GM18873 (cell line): ENCODE data around the gene DCTN3.
"Not testable (repeated sequence)": the region's sequence is repeated elsewhere in the genome, so short reads cannot be mapped to it uniquely, and the experiment has no call there.

ENCODE experiments used
- ATAC-seq: cut with Tn5 transposase; IDR thresholded peaks from one replicate; pipeline ENCODE4 v1.9.1; 2021; ENCODE audit warnings: mild to moderate bottlenecking, moderate library complexity, moderate number of reproducible peaks; ENCODE audit not compliant: unreplicated experiment, low FRiP score

The DCTN3 gene

DNA sequence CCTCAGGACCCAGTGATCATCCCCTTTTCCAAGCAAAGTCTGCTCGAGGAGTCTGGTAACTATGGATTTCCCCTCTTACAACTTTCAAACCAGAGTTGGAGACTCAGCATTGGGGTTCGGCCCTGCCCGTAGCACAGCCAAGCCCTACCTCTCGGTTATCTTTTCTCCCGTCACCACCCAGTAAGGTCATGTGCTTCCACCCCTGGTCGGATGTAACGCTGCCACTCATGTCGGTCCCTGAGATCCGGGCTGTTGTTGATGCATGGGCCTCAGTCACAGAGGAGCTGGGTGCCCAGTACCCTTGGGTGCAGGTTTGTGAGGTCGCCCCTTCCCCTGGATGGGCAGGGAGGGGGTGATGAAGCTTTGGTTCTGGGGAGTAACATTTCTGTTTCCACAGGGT is 27.4 kb upstream of the DCTN3 start:
- no peak for ATAC-seq

DNA sequence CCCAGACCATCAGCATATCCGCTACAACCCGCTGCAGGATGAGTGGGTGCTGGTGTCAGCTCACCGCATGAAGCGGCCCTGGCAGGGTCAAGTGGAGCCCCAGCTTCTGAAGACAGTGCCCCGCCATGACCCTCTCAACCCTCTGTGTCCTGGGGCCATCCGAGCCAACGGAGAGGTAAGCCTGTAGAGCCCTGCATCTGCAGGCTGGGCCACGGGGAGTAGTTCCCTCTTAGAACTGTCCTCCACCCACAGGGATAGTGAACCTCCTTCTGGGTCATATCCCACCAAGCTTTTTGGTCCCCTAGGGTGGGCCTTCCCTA is 26.7 kb upstream of the DCTN3 start:
- ATAC-seq, result no peak

DNA sequence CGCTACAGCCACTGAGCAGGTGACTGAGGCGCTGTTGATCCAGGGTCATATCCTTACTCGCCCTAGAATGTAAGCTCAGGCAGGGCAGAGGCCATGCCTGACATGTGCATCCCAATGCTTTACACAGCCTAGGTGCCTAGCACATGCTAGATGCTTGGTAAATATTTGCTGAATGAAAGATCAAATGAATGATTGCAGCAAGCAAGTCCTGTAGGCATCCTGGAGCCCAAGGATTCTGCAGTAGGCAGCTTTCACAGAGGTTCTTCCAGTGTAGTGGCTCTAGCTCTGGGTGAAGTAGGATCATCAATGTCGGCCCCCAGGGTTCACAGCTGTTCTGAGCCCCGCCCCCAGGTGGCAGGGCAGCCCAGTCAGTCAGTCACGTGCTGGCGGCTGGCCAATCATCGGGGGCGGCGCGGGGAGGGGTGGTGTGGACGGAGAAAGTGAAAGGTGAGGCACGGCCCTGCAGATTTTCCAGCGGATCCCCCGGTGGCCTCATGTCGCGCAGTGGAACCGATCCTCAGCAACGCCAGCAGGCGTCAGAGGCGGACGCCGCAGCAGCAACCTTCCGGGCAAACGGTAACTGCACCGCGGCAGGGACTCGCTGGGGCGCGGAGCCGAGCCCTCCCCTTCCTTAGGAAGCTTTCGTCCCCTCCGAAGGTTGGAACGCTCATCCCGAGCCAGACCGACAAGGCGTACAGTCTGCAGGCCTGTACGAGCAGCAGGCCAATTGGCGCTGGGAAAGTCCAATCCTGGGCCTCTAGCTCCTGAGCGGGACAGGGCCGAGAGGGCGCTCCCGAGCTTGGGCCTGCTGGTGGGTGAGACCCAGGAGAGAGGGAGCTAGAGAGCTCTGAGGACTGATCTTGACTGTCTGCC is 26.2 kb upstream of the DCTN3 start, which contains the start of gene GALT:
Gene GALT, plus strand, starts transcription at position 465 of the 873 bp plus-strand sequence. Its CDS starts 30 bp downstream, at position 495.
- peak; percentile 80 for ATAC-seq

DNA sequence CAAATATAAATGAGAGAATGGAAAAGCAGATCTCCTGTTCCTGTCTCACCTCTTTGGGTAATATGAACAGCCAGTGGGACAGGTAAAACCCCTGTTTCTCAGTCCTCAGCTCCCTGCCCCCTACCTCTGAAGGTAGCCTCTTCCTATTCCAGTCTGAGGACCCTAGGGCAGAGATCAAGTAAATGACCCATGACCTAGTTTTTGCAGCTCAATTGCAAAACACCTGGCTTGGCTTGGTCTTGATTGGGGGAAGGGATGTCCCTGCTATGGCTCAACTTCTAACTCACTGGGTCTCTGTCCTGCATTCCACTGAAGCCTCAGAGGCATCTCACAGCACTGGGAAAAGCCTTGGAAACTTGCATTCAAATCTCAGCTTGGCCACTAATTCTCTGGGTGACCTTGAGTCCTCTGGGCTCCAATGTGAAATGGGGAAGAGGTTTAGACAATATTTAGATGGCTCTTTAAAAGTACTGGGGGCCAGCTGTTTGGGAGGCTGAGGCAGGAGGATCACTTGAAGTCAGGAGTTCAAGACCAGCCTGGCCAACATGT is 24.5 kb upstream of the DCTN3 start:
- ATAC-seq, result no peak

- no peak for ATAC-seq
Measured at GRCh38 chr9:34642679-34643078, 22.4 kb upstream of the DCTN3 start.

GRCh38 chr9:34639322-34639721 is 19.0 kb upstream of the DCTN3 start:
- ATAC-seq, result not testable (repeated sequence)

DNA sequence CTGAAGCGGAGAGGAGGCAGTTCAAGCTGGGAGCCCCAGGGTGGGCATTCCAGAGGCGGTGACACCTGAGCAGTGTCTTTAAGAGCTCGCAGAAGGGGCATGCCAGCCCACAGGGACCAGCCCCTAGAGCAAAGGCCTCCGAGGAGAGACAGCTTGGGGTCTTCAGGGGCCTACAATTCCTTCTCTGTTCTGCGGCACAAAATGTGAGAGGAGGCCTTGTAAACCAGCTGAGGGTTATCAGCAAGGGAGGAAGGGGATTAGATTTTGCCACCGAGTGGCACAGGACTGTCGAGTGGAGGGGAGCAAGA is 17.8 kb upstream of the DCTN3 start:
- no peak for ATAC-seq

- peak; percentile 67 for ATAC-seq
Measured at GRCh38 chr9:34637356-34638137, 17.3 kb upstream of the DCTN3 start, which contains the start of gene SIGMAR1. Gene SIGMAR1, minus strand, starts transcription at chr9:34637787. Its CDS starts 90 bp downstream, at chr9:34637697.

GRCh38 chr9:34636791-34637355 is 16.6 kb upstream of the DCTN3 start:
- ATAC-seq, result no peak

DNA sequence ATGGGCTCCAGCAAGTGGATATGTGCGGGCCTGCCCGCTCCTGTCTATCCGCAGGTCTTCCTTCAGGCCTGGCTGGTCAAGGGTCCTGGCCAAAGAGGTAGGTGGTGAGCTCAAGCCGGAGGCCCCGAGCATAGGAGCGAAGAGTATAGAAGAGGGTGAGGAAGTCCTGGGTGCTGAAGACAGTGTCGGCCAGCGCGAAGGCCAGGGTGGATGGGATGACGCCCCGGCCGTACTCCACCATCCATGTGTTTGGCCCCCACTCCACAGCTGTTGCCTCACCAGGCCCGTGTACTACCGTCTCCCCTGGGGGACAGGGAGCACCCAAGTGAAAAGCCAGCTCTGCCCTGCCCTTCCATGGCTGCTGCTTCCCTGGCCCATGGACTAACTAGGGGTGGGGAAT is 15.3 kb upstream of the DCTN3 start:
- ATAC-seq, result no peak

GRCh38 chr9:34634551-34635248 is 14.4 kb upstream of the DCTN3 start:
- no peak for ATAC-seq

- no peak for ATAC-seq
Measured at GRCh38 chr9:34633851-34634550, 13.7 kb upstream of the DCTN3 start.

- no peak for ATAC-seq
Measured at GRCh38 chr9:34633166-34633565, 12.9 kb upstream of the DCTN3 start.

- no peak for ATAC-seq
Measured at GRCh38 chr9:34630402-34631154, 10.3 kb upstream of the DCTN3 start.

- ATAC-seq, result no peak
Measured at GRCh38 chr9:34629491-34629808, 9.2 kb upstream of the DCTN3 start.

GRCh38 chr9:34628656-34629490 is 8.6 kb upstream of the DCTN3 start, which contains the start of gene ARID3C:
Gene ARID3C, minus strand, starts transcription at chr9:34629066. Its CDS starts 1,052 bp downstream, at chr9:34628014.
- ATAC-seq, result no peak

DNA sequence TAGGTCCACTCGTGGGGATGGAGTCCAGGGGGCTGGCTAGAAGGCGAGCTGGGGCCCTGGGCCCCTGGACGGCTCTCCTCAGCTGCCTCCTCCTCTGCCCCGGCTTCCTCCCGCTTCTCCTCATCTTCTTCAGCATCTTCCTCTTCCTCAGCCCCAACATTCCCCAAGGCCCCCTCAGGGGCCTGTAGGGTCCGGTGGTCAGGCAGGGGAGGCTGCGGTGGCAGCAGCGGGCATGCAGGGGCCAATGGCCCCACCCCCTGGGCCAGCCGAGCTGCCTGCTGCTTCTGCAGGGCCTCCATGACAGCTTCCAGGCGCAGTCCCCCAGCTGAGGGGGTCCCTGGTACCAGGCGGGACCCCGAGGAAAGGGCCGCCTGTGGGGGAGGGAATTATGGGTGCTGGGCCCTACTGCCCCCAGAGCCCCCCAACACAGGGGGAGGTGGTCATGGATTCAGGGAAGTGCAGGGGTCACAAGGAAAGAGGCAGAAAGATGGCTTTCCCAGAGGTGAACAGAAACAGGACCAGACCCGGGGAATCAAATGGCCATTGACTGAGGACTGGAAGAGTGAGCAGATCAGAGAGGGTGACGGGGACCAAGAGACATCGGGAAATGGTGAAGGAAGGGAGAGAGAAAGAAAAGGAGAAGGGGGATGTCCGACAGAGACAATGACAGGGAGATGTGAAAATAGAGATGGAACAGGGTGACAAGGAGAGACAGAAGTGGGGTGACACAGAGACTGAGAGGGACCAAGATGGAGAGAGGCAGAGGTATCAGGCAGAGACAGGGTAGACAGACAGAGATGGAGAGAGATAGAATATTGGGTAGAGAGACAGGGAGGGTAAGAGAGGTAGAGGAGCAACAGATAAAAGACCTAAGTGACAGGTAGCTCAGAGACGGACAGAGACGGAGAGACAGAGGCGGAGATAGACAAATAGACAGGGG is 7.7 kb upstream of the DCTN3 start:
- no peak for ATAC-seq

DNA sequence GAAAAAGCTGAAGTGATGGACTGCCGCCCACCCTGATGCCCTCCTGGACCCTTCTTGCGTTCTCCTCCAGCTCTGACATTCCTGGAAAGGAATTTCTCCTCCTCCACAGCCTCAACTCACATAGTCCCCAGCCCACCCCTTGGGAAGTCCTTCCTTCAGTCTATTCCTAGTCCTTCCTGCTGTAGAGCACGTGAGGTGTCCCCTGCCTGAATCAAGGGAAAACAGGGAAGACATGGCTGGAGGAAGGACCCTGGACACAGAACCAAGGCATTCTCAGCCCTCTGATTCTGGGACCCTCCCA is 4.8 kb upstream of the DCTN3 start:
- ATAC-seq, result no peak
